Astrocyte (in vitro differentiated cells and primary cell): ENCODE results near the gene TMEM101.

Experiments used
- EZH2 ChIP-seq: IDR thresholded peaks from 2 replicates; pipeline ENCODE4 v1.6.1; 2012; ENCODE audit warnings: mild to moderate bottlenecking, low read length, inconsistent platforms; ENCODE audit not compliant: insufficient read depth
- TF ChIP-seq, protein P1 (sequence below): IDR thresholded peaks from 2 replicates; pipeline ENCODE4 v1.5.1; 2011; ENCODE audit warnings: low read depth, mild to moderate bottlenecking, inconsistent platforms, low read length, moderate library complexity; ENCODE audit not compliant: insufficient read depth

DNA sequence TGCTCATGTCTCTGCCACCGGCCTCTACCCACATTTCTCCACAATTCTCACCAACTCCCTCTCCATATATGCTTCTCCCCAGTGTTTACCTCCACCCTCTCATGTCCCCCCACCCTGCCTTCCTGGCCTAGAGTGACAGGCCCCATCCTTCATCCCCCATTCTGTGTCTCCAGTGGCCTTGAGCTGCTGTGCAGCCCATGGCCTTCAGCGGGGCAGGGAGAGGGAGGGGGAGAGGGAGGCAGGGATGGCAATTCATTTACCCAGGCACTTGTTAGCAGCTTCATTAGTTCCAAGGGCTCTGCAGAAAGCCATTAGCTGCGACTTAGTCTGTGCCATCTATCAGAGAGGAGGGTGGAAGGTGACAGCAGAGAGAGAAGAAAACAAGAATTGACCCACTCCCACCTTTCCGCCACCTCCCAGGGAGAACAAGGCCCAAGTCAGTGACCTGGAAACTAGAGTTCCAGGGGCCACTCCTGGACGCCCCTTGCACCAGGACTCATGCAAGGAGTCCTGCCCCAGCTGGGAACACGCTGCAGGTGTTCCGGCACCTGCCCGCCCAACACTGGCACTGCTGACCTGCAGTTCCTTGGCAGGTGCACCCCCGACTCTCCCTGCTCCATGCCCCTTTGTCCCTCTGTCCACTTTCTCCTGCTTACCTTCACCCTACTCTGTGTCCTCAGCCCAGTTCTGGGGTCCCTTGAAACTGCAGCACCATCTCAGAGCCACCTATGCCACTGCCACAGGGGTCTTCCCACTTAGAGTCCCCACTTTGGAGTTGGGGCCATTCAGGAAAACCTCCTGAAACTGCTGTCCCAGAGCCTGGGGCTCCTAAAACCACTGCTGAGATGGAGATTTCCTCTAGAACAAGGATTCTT lies 37.6 kb downstream of the TMEM101 start:
- TF ChIP-seq, protein P1, sequence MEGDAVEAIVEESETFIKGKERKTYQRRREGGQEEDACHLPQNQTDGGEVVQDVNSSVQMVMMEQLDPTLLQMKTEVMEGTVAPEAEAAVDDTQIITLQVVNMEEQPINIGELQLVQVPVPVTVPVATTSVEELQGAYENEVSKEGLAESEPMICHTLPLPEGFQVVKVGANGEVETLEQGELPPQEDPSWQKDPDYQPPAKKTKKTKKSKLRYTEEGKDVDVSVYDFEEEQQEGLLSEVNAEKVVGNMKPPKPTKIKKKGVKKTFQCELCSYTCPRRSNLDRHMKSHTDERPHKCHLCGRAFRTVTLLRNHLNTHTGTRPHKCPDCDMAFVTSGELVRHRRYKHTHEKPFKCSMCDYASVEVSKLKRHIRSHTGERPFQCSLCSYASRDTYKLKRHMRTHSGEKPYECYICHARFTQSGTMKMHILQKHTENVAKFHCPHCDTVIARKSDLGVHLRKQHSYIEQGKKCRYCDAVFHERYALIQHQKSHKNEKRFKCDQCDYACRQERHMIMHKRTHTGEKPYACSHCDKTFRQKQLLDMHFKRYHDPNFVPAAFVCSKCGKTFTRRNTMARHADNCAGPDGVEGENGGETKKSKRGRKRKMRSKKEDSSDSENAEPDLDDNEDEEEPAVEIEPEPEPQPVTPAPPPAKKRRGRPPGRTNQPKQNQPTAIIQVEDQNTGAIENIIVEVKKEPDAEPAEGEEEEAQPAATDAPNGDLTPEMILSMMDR: no peak
- TF ChIP-seq EZH2: no peak
